T-helper 1 cell (primary cell): Measurements from ENCODE around the gene ZNF324.
"Not testable (repeated sequence)": the region's sequence is repeated elsewhere in the genome, so short reads cannot be mapped to it uniquely, and the experiment has no call there.

Experiments
- DNase-seq, 5 donors: peaks; one replicate each; pipeline ENCODE4 v3.0.0-alpha.2; 2012 to 2020

ZNF324 gene

DNA sequence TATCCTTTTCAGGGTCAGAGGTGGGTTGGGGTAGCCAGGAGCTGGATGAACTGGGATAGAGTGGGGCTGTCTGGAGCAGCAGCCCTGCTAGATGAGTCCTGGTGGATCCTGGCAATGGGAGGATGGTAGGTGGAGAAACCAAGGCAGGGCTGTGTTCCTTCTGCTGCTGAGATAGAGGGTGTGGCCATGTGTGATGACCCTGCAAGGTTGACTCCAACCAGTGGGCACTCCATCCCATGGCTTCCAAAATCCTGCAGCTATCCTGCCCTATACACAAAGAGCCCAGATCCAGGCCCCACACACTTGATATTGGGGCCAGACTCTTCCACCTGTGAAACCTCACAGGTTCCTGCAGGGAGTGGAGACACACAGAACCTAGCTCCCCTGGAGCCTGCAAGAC, 6.9 kb downstream of the ZNF324 start:
- no peak for DNase-seq

DNA sequence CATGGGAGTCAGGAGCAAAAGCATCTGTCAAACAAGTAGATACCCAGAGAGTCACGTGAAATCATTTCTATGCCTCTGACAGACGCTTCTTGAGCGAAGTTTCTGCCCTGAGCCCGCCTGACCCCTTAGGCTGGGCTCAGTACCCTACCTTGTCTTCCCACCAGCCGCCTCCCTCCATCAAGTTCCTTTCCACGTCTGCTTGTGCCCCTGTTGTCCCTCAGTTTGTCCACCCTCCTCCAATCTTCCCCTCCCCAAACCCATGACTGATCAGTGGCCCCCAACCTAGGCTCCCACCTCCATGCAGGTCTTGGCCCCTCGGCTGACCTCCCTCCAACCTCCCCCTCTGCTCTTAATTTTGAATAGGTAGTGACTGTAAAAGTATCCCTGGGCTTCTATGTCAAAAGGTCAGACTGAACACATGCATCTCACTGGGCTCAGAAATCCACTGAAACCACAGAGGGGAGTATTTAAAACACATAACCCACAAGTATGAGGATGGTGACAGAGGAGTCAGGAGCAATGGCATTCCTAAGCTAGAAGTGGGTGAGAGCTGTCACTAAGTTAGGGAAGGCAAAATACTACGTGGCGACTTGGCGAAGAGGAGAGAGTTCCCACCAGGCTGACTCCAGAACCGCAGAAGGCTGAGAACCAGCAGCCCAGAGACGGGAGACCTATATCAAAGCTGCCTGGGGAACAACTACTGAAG, 7.6 kb downstream of the ZNF324 start:
- no peak for DNase-seq

DNA sequence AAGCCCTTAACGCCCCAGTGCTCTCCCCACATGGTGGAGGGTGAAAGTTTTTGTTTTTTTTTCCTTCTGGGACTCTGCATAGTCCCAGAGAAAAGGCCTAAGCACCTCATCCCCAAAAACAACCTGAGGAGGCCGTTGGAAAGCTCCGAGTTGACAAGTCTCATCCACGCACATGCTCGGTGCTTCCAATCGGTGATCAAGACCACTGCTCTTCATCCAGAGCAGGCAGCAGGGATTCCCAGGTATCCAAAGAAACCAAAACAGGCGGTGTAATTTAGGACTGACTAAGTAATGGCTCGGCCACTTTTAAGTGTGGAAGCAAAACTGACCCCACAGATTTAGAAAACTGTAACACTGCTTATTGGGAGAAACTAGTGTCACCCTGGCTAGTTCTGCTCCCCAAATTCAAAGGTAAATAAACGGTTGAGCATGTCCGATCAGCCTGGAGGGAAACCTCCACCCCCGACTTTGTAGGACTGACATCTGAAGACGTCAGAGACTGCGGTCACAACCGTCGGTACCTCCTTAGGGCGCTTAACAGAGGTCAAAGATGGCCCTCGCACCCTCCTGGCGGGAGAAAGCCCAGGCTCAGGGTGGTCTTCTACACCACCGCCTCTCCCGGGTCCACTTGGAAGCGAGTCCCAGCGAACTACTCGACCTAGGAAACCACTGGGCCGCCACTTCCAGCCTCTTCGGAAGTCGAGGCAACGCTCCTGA, 8.3 kb downstream of the ZNF324 start:
- no peak for DNase-seq

DNA sequence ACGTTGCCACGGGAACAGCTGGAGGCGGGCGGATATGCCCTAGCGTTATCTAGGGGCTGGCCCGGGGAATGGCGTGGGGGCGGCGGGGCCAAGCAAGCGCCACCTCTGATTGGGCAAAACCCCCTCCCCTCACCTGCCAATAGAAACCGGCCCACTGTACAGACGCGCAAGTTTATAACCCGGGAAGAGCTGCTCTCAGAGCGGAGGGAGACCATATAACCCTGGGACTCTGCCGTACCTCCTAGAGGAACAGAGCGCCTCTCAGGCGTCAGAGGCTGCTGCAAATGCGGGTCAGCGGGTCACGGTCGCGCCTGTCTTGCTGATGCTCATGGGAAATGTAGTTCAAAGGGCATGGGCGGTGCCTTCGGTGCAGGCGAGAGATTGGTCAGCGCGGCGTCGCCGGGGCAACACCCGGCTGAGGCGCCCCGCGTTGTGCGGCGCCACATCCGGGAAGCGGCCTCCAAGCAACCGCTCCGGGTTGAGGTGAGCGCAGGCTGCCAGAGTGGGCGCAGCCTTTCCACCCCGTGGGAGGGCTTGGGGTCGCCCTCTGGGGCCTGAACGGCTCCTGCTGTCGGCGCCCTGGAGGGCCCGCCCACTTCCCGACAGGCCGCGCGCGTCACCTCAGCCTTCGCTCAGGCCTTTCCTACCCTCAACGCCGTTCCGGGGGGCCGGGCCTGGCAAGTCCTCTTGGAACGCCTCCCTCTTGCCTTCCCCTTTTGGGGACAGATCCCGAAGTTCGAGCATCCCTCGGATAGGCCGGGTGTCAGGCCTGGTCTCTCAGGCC, 9.0 kb downstream of the ZNF324 start, which contains the start of gene ZNF446:
Gene ZNF446 (plus strand): TSS at position 639 of the 784 bp plus-strand sequence. CDS start 867 bp downstream, outside the sequence.
- peak; percentile 90 to 99 (median 94) for DNase-seq

DNA sequence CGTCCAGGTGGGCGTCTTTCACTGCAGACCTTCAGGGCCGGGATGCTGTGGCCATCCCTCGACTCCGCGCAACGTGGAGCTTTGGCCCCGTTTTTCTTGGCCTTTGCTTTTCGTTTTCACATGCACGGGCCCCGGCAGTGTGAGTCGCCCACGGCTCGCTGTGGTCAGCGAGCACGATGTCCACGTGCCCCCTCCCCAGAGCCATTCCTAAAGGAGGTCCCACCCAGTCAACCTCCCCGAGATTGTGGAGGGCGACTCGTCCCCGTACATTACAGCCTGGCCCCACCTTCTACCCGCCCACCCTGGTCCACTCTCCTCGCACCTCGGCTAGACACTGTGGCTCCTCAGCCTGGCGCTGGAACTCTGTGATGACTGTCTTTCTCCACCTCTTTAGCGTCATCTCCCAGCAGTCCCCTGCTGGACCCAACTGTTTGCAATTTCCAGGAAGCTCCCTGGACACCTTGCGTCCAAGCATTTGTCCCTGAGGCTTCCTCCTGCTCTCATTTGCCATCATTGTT, 9.7 kb downstream of the ZNF324 start:
- DNase-seq, result no peak

DNA sequence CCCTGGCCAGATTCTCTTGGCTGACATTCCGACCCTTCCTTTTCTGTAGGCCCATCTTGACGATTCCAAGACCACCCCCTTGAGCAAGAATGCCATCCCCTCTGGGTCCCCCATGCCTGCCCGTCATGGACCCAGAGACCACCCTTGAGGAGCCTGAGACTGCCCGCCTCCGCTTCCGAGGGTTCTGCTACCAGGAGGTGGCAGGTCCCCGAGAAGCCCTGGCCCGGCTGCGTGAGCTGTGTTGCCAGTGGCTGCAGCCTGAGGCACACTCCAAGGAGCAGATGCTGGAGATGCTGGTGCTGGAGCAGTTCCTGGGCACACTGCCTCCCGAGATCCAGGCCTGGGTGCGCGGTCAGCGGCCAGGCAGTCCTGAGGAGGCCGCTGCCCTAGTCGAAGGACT, 10.2 kb downstream of the ZNF324 start:
- DNase-seq, result no peak

DNA sequence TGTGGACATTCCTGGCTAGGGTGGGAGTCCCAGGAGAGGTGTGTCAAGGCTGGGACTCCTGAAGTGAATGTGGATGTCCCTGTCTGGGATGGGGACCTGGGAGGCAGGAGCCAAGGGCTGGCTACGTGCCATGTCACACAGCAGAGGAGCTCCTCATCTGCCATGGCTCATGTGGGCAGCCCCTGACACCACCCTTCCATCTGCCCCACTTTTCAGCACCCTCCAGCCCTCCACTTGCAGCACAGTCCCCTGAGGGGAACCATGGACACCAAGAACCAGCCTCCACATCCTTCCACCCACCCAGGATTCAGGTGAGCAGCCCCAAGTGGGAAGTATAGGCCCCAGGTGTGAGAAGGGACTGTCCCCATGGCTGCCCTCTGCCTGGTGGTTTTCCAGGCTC, 11.0 kb downstream of the ZNF324 start:
- DNase-seq, result no peak

DNA sequence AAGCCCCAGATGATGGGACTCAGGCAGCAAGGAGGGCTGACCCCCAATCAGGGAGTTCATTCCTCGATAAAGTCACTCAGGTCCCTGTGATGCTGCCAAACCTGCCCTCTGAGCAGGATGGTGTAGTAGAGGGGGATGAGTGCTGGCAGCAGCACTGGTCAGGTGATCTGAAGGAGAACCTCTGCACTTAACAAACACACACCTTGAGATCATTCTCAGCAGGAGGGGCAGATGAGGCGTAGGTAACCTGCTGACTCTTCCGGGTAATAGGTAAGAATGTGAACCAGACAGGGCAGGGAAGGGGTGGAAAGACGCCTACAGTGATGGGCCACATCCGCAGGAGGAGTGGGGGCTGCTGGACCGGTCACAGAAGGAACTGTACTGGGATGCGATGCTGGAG, 12.4 kb downstream of the ZNF324 start:
- no peak for DNase-seq

DNA sequence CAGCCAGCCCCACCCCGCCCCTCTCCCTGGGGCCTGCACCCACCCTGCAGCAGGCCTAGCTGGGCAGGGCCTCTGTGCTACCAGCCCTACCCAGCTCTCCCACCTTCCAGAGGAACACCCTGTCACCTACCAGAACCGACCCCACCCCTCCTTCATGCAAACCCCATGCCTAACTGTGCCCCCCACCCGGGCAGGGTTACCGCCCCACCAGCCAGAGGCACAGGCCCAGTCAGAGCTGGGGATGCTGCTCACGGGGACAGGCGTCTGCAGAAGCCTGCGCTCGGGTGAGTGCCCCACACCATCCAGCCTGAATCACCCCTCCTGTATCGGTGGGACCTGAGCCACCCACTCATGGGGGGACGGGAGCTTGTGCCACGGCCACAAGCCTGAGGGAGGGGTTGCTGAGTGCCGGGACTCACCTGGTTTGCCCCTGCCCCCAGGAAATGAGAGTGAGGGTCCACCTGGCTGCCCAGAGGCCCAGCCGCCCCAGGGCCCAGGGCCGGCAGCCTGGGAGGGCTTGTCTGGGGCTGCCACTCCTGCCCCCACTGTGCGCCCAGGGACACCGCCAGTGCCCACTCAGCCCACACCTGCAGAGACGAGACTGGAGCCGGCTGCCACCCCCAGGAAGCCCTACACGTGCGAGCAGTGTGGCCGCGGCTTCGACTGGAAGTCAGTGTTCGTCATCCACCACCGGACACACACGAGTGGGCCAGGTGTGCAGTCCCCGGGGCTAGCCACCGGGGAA, 13.0 kb downstream of the ZNF324 start:
- no peak for DNase-seq

DNA sequence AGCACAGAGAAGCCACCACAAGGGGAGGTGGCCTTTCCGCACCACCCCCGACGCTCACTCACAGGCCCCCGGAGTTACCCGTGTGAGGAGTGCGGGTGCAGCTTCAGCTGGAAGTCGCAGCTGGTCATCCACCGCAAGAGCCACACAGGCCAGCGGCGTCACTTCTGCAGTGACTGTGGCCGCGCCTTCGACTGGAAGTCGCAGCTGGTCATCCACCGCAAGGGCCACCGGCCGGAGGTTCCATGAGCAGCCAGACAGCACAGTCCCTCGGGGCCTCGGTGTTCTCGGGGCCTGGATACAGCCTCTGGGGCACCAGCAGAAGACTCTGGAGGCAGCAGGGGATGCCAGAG, 13.6 kb downstream of the ZNF324 start:
- DNase-seq, result no peak

DNA sequence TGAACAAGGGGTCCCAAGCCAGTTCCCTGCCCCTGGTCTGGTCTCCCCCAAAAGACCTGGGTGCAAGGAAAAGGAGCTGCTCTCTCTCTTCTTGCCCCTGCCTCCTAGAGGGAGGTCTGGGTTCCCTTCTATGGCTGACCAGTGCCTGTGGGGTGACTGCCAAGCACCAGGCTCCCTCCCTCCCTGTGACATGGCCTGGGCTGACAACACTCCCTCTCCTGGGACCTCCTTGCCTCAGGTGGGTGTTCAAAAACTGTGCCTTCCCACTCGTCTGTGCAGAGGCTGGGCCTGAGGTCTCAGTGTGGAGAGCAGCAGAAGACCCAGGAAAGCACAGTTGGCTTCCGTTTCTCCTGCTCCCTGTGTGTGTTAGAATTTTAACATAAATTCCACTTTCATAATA, 14.0 kb downstream of the ZNF324 start:
- DNase-seq, result no peak

DNA sequence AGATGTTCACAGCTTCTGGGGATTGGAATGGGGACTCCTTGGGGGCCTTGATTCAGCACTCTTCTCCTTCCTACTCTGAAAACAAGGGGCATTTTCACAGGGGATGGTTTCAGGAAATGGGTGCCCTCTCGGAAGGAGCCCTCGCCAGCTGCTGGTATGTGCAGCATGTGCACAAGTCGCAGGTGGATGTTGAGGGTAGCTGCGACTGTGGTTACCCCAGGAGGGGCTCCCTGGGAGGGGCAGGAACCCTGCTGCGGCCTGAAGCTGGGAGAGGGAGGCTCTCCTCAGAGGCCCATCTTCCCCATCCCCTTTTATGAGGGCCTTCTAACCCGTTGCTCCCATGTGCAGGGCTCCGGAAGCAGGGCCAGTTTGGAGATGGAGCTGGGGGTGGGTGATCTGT, 15.5 kb downstream of the ZNF324 start:
- DNase-seq, result no peak

DNA sequence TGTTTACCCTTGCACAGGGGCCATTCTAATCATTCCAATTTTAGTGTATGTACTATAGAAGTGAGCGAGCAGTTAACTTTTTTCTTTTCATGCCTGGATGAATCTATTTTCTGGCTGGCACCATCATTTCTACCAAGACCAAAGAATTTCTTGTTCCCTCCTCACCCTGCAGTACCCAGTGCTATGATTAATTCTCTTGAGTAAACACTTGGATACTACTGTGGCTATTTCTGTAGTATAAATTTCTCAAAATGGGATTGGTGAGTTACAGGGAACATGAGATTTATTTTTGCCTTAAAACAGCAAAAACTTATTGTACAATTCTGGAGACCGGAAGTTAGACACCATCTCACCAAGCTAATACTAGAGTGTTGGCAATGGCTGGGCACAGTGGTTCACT, 16.9 kb downstream of the ZNF324 start:
- DNase-seq, result no peak

DNA sequence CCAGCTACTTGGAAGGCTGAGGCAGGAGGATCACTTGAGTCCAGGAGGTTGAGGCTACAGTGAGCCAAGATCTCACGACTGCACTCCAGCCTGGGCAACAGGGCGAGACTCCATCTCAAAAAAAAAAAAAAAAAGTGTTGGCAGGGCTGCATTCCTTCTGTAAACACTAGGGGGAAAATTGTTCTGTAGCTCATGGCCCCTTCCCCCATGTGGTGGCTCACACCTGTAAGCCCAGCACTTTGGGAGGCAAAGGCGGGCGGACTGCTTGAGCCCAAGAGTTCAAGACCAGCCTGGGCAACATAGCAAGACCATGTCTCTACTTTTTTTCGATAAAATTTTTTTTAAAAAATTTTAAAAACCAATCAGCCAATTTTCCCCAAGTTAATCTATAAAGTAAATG, 17.5 kb downstream of the ZNF324 start:
- not testable (repeated sequence) for DNase-seq

DNA sequence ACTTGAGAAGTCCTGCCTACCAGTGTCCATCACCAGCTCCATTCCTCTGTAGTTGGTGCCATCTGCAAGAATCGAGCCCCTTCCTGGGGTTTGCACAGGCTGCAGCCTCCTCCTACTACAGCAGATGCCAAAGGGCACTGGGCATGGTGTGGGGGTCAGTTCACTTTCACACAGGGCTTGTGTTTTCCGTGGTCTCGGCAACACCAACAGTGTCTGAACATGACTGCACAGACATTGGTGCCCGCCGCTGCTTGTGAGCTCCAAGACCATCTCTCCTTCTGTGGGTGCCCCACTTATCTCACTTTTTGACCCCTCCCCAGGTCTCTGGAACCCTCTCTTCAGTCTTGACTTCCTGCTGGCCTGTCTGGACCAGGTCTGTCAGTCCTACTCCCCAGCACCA, 24.5 kb downstream of the ZNF324 start:
- no peak for DNase-seq

DNA sequence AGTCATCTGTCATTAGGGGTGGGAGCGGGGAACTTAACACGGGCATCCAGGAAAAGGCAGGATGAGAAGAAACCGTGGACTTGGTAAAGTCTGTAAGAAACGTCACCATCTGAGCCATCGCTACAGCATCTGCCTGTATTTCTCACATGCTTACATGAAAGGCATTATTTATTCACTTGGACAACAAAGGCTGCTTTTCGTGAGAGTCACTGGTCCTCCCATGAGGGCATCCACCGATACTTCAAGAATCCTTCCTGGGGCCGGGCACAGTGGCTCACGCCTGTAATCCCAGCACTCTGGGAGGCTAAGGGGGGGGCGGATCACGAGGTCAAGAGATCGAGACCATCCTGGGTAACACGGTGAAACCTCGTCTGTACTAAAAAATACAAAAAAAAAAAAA, 25.4 kb downstream of the ZNF324 start:
- DNase-seq, result no peak

DNA sequence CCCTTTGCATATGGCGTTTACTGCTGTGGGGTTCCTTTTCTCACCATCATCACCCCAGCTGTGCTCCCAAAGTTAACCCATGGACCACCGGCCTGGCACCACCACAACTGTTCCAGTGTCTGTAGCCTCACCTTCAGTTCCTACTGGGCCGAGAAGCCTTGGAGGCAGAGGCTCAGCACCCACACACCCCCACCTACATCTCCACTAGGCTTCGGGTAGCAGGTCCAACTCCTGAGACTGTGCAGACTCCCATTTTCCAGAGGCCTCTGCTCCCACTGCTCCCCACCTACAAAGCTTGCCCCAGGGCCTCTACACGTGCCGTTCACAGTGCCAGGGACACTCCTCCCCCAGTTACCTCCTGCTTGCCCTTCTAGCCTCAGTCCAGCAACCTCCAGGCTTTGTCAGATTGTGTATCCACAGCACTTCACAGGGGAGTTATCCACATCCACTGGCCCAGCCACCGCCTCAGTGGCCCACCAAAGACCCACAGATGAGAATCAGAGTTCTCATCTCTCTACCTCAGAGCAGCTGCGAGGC, 30.8 kb downstream of the ZNF324 start:
- no peak for DNase-seq

DNA sequence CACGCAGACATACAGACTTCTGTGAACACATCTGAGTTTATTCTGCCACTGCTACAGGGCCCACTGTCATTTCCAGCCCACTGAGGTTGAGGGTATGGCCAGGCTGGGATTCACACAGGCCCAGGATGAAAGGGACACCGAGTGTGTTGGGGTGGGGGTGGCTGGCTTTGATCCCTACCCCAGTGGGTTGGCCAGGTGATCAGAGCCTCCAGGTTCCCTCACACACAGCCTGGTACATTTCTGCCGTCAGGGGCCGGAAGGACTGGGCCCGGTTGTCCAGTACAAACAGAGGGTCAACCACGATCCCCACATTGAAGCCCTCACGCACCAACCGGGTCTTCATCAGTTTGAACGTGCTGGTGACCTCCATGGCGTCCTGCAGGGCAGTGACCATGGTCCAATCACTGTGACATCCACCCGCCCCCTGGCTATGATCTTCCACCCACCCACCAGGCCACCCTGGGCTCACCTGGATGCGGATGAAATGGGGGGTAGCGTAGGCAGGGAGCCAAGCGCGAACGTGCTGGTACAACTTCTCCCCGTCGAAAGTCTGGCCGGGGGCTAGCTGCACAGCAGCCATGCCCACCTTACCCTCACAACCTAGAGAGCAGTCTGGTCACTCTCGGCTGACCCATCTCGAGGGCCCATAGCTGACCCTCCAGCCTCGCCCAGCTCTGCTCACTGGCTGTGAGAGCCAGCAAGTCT, 31.6 kb downstream of the ZNF324 start:
- DNase-seq, result no peak

DNA sequence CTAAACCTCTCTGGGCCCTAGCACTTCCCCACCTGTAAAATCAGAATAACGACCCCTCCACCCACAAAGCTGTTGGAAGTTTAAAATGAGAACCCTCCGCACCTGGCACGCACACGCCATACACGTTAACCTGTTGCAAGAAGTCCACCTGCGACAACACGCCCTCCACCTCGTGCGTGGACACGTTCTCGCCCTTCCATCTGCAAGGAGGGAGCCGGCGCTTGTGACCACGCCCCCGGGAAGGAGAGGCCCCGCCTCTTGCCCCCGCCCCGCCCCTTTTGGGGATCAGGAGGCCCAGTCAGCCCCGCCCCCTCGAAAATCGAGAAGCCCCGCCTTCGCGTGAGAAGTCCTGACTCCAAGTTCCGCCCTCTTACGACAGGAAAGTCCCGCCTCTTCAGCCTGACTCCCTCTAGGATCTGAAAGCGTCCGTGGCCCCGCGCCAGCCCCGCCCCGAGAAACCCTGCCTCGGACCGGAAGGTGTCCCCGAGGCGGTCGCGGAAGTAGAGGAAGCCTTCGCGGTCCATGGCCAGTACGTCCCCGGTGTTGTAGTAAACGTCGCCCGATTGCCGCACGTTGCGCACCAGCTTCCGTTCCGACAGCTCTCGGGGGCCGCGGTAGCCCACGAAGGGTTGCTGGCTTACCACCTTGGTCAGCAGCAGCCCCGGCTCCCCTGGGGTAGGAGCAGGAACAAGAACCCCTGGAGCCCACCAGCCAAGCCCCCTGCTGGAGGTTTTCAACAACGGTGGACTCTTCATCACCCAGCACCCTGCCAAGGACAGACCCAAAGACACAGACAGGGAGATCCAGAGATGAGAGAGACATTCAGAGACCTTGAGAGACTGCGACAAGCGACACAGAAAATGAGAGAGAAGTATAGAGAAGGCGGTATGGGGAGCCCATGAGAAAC, 32.4 kb downstream of the ZNF324 start:
- peak; percentile 85 to 99 (median 92) for DNase-seq

DNA sequence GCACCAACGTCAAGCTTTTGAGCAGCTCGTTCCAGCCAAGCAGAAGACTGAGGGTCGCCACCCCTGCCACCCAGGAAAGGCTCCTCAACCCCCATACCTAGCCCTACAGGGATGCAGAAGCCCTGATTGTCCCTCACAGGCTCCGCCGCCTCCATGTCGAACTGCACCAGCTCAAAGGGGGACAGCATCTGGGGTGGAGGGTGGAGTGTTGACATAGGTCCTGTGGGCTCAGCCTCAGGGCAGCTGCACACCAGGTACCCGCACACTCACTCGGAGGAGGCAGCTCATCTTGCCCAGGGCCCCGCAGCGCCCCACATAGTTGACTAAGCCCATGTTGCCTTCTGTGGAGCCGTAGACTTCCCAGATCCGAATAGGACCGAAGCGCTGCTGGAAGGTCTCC, 33.4 kb downstream of the ZNF324 start:
- DNase-seq, result no peak
